HG03025 (cell line): Measurements from ENCODE around the gene KCNH2.

Experiments
- ATAC-seq: cut with Tn5 transposase; IDR thresholded peaks from one replicate; pipeline ENCODE4 v1.9.1; 2021; ENCODE audit warnings: mild to moderate bottlenecking, moderate library complexity; ENCODE audit not compliant: unreplicated experiment, low FRiP score

KCNH2 gene

DNA sequence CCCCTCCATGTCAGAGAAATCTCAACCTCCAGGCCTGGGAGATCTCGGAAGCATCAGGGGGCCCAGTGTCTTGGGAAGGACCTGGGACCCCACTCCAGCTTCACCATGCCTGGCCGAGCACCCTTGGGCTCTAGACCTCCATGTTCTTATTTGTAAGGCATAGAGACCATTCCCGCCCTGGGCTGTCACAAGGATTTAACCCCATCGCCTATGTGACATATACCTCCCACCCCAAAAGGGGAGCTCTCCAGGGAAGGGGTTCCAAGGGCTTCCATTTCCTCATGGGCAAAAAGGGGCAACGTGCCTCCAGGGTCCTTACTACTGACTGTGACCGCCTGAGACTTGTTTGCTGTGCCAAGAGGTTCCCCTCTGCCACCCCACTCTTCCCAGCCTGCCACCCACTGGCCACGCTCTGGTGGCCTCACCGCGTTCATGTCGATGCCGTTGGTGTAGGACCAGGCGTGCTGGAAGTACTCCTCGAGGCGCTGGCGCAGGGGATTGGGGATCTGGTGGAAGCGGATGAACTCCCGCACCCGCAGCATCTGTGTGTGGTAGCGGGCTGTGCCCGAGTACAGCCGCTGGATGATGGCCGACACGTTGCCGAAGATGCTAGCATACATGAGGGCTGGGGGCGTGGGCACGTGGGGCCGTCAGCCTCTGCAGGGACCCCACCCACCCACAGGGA is 27.5 kb downstream of the KCNH2 start:
- no peak for ATAC-seq

GRCh38 chr7:150949971-150950491 is 28.1 kb downstream of the KCNH2 start:
- ATAC-seq, result no peak

GRCh38 chr7:150949564-150949963 is 28.6 kb downstream of the KCNH2 start:
- ATAC-seq, result no peak

DNA sequence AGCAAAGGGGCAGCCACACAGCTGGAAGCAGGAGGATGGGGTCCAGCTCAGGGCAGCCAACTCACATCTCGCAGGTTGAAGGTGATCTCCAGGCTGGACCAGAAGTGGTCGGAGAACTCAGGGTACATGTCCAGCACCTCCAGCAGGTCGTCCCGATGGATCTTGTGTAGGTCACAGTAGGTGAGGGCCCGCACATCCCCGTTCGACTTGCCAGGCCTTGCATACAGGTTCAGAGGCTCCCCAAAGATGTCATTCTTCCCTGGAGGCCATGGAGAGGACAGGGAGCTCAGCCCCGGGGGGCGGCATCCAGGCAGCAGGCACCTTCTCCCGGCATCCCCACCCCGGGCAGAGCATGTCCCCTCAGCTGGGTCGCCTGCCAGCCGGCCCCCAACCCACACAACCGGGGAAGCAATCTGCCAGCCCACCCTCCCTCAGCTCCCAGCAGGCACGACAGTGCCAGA is 29.3 kb downstream of the KCNH2 start:
- ATAC-seq, result no peak

DNA sequence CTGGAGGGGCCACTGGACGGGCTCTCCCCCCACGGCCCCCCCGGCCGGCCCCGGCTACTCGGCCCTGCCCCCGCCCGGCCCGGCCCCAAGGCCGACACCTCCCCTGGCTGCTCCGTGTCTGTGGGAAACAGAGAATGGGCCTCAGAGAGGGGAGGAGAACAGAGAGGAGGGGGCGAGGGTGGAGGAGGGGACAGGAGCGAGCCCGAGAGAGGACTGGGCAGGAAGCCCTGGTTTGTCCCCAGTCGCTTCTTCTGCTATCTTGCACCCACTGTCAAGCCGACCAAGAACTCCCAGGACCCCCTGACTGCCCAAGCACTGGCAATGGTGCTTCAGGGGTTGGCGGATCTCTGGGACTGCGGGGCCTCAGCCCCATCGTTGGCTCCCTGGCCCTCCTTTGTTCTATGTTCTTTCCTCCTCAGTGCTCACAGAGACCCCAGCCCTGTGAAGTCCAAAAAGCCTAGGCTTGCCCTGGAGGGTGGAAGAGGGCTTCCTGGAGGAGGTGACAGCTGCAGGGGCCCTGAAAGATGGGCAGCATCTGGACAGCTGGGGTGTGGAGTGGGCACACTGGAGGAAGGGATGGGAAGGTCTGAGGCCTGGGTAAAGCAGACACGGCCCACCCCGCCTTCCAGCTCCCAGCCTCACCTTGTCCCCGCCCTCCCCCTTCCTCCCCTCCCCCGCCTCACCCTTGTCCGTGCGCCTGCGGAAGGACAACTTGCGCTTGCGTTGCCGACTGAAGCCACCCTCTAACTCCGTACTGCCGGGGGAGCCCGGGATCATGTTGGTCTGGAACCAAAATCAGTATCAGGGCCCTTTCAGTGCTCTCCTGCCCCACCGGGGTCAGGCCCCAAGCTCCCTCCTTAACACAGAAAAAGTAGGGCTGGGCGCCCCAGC is 30.1 kb downstream of the KCNH2 start:
- no peak for ATAC-seq

GRCh38 chr7:150947241-150947745 is 30.8 kb downstream of the KCNH2 start:
- ATAC-seq, result no peak

- ATAC-seq, result no peak
These were observed 31.5 kb downstream of the KCNH2 start for GRCh38 chr7:150946421-150947240.

DNA sequence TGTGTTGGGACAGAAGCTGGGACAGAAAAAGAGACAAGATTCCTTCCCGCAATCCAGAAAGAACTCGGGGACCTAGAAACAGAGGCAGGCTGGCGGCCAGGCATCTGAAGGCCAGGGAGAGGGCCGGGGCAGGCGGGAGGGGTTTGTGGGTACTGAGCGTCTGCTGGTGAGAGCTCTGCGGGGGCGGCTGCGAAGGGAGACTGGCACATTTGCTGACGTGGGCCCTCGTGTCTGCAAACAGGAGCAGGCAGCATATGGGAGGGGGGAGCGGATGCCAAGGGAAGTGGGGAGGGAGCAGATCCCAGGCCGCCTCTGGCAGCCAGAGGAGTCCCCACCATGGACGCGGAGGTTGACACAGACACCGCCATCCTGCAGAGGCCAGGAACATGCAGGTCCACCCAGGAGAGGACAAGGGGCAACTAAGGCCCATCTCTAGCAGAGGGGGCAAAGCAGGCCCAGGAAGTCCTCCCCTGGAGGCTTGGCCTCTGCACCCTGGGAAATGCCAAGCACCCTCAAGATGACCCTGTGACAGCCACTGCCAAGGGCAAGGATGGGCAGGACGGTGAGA is 32.2 kb downstream of the KCNH2 start:
- no peak for ATAC-seq

GRCh38 chr7:150945171-150945852 is 32.8 kb downstream of the KCNH2 start:
- ATAC-seq, result no peak

DNA sequence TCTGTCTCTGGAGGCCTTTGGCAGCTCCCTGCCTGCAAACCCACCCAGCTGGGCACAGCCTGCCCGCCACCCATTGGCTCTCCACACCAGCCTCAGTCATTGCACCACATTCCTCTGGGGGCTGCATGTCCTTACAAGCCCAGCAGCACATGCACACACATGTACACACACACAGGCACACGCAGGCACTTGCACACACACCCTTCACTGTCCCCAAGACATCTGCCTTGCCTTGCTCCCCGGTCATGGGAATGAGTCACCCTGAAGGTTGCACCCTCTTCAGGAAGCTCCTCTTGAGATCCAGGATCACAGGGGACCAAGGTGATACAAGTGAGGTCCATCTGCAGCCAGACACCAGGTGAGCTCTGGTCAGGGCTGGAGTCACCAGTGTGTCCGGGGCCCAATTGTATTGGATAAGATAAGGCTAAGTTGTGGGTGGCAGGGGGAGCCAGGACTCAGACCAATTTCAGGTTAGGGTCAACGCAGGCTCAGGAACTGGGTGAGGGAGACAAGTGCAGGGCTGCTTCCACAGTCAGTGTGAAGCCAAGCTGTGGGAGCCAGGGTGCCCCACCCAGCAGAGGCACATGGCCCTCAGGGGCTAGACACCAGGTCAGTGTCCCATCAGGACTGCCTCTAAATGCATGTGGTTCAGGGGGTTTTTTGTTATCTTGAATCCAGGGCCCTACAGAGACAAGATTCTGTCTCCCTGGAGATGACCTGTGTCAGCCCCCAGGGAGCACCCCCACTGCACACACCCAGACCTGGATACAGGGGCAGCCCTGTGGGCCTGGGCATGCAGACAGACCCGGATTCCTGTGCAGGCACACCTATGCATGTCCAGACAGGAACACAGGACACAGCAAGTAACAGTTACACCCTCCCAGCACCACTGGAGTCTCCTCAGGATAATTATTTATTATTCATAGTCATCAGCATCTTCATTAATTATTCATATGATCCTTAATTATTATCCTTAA is 33.8 kb downstream of the KCNH2 start:
- no peak for ATAC-seq

DNA sequence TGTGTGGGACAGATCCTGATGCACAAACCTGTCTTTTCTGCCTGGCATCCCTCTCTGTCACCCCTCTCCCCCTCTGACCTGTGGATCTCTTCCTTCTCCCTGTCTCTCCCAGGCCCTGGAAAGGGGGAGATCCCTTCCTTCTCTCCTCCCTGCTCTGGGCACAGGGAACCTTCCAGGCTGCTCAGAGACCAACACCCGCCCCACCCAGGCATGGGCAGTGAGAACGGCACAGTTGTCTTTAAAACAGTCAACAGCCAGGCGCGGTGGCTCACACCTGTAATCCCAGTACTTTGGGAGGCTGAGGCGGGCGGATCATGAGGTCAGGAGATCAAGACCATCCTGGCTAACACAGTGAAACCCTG is 34.7 kb downstream of the KCNH2 start:
- no peak for ATAC-seq

DNA sequence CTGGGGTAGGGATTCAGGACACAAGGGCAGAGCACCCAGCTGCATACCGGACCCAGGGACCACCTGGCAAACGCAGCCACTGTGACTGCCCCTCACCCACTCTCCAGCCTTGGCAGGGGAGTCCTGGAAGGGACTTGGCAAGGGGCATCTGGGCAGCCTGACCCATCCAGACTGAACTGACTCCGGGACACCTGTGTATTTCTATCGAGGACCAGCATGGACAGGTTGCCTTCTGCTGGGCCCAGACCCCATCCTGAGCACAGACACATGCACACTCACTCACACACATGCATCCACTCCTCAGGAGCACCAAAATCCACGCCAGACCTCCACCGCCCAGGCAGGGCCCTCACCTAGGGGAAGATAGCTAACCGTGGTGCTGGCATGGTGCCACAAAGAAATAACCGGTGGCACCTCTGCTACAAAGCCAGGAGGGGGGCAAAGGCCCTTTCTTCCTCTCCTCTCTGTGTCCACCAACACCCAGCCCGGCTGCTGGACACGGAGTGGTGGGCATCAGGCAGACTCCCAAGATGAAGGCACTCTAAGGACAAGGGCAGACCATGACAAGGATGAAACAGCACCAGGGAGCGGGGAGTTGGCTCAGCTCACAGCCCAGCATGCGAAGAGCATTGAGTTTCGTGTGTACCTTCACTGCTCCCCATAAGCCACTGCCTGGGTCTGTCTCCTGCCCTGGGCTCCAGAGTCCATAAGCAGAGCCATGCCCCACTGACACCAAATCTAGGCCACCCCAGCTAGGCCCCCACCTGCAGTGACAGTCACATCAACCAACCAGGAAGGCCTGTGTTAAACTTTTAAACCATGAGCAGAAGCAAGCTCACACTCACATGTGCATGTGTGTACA is 35.3 kb downstream of the KCNH2 start:
- ATAC-seq, result no peak

DNA sequence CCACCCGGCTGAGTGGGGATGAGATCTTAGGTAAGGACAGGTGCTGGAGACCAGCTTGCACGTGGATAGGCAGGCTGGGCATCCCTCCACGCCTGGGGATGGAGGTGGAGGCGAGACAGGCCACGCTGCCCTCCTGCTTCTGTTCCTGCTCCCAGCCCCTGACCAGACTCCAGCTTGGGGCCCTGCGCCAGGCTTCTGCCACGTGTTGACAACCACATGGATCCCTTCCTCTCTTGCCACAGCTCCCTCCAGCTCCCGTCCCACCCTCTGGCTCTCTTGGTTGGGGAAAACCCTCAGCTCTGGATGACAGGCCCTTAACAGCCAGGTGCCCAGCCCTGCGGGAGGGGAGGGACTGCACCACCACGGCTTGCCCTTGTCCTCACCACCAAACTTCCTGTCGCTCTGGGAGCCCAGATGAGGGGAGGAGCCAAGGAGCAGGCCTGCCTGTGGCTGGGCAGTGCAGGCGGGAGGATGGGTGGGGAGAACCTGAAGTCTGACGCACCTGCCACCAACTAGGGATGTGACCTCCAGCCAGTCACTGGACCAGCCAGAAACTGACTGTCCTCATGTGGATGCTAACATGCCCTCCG is 36.0 kb downstream of the KCNH2 start:
- no peak for ATAC-seq

- ATAC-seq, result no peak
These were observed 36.6 kb downstream of the KCNH2 start for GRCh38 chr7:150941351-150942000.

DNA sequence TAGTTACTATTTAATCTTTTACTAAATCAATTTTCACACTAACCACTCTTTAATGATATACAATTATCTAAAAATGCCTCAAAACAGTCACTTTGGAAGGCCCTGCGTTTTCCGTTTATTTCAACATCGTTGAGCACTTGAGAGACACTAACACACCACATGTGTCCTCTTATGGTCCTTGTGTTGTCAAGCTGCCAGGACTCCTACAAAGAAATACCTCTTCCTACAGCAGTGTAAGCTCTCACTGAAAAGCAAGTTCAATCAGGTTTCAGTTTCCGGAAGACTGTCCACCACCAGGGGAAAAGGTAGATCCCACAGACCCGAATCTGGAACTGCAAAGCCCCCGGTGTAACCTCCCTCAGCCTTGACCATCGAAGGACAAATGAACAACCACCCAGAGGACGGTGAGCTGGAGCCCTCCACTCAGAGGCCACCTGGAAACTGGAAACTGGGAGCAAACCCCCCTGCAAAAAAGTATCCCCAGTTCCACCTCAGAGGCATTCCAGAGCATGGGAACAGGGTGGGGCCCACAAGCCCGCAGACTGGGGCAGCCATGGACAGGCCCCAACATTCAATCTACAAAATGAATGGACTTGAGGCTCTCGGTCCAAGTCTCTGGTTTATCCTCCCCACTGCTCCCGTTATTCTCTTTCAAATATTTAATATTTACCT is 37.6 kb downstream of the KCNH2 start:
- ATAC-seq, result no peak

GRCh38 chr7:150939466-150939865 is 38.7 kb downstream of the KCNH2 start:
- no peak for ATAC-seq
